ENCODE measurements around the gene SNAP47. TPM values are rescaled to one million over a fixed set of nuclear protein-coding genes. Genes with fewer than 3 reads are reported as not detected.

Gene SNAP47
- total RNA-seq, 1 donor from 2014 or later, result 32.2 TPM

GRCh38 chr1:227794817-227795192 is 59.6 kb downstream of the SNAP47 start:
- H3K4me1 Mint-ChIP-seq (ENCODE audit: unreplicated experiment), result no peaks in the 10 kb centered on the region
- no peak for DNase-seq (ENCODE audit: low spot score)
- H3K4me3 Mint-ChIP-seq (ENCODE audit: unreplicated experiment), result no peak overlapping the region
- H3K27me3 Mint-ChIP-seq (ENCODE audit: unreplicated experiment), result peaks cover 9% of the 10 kb centered on the region
- TF ChIP-seq CTCF (IDR thresholded peaks at IDR 0.05; ENCODE audit: unreplicated experiment), result no peak
- no peak overlapping the region for H3K27ac Mint-ChIP-seq (ENCODE audit: unreplicated experiment)
- peaks cover 3% of the 10 kb centered on the region for H3K36me3 Mint-ChIP-seq (ENCODE audit: low read depth, unreplicated experiment)
- no peaks in the 10 kb centered on the region for H3K9me3 Mint-ChIP-seq (ENCODE audit: unreplicated experiment)

GRCh38 chr1:227795732-227796131 is 60.5 kb downstream of the SNAP47 start:
- Mint-ChIP-seq H3K27me3 (ENCODE audit: unreplicated experiment) (peaks cover 10% of the 10 kb centered on the region), H3K27ac (ENCODE audit: unreplicated experiment) (no peak overlapping the region), H3K9me3 (ENCODE audit: unreplicated experiment) (no peaks in the 10 kb centered on the region), H3K4me1 (ENCODE audit: unreplicated experiment) (no peaks in the 10 kb centered on the region), H3K36me3 (ENCODE audit: low read depth, unreplicated experiment) (peaks cover 3% of the 10 kb centered on the region), H3K4me3 (ENCODE audit: unreplicated experiment) (no peak overlapping the region)
- no peak for DNase-seq (ENCODE audit: low spot score)
- TF ChIP-seq CTCF (IDR thresholded peaks at IDR 0.05; ENCODE audit: unreplicated experiment), result no peak

GRCh38 chr1:227796359-227796915 is 61.2 kb downstream of the SNAP47 start:
- Mint-ChIP-seq H3K4me3 (ENCODE audit: unreplicated experiment) (no peak overlapping the region), H3K36me3 (ENCODE audit: low read depth, unreplicated experiment) (peaks cover 3% of the 10 kb centered on the region), H3K9me3 (ENCODE audit: unreplicated experiment) (no peaks in the 10 kb centered on the region), H3K27me3 (ENCODE audit: unreplicated experiment) (peaks cover 7% of the 10 kb centered on the region), H3K4me1 (ENCODE audit: unreplicated experiment) (no peaks in the 10 kb centered on the region), H3K27ac (ENCODE audit: unreplicated experiment) (no peak overlapping the region)
- DNase-seq (ENCODE audit: low spot score), result no peak
- TF ChIP-seq CTCF (IDR thresholded peaks at IDR 0.05; ENCODE audit: unreplicated experiment), result no peak

GRCh38 chr1:227797144-227797543 is 61.9 kb downstream of the SNAP47 start:
- peaks cover under 1% of the 10 kb centered on the region for H3K36me3 Mint-ChIP-seq (ENCODE audit: low read depth, unreplicated experiment)

More at GRCh38 chr1:227797144-227797543, 61.9 kb downstream of the SNAP47 start:
- H3K9me3 Mint-ChIP-seq (ENCODE audit: unreplicated experiment), result no peaks in the 10 kb centered on the region
- no peaks in the 10 kb centered on the region for H3K4me1 Mint-ChIP-seq (ENCODE audit: unreplicated experiment)
- no peak for TF ChIP-seq CTCF (IDR thresholded peaks at IDR 0.05; ENCODE audit: unreplicated experiment)
- no peak overlapping the region for H3K4me3 Mint-ChIP-seq (ENCODE audit: unreplicated experiment)
- DNase-seq (ENCODE audit: low spot score), result no peak
- no peak overlapping the region for H3K27ac Mint-ChIP-seq (ENCODE audit: unreplicated experiment)
- H3K27me3 Mint-ChIP-seq (ENCODE audit: unreplicated experiment), result peaks cover 3% of the 10 kb centered on the region

Data from endothelial cell (in vitro differentiated cells).